Stimulated activated naive CD8-positive, alpha-beta T cell treated with anti-CD3 and anti-CD28 coated beads, Interleukin-15, Interleukin-2, amounts not matched to agents 100 ng/mL and 50 ng/mL, for 24 hours (primary cell): ENCODE measurements around the gene VPS13D.

Experiments used
- H3K27ac Mint-ChIP-seq: one replicate; pipeline ENCODE4 v1.8.0; 2021; ENCODE audit warnings: mild to moderate bottlenecking, mixed read lengths
- H3K27me3 Mint-ChIP-seq: one replicate; pipeline ENCODE4 v1.8.0; 2021; ENCODE audit warnings: mixed read lengths
- H3K36me3 Mint-ChIP-seq: one replicate; pipeline ENCODE4 v1.8.0; 2021; ENCODE audit warnings: low read depth, mixed read lengths
- H3K4me1 Mint-ChIP-seq: one replicate; pipeline ENCODE4 v1.8.0; 2021; ENCODE audit warnings: low read depth, mixed read lengths
- H3K4me3 Mint-ChIP-seq: one replicate; pipeline ENCODE4 v1.8.0; 2021; ENCODE audit warnings: mild to moderate bottlenecking, mixed read lengths
- H3K9me3 Mint-ChIP-seq: one replicate; pipeline ENCODE4 v1.8.0; 2021; ENCODE audit warnings: mixed read lengths

Gene VPS13D

DNA sequence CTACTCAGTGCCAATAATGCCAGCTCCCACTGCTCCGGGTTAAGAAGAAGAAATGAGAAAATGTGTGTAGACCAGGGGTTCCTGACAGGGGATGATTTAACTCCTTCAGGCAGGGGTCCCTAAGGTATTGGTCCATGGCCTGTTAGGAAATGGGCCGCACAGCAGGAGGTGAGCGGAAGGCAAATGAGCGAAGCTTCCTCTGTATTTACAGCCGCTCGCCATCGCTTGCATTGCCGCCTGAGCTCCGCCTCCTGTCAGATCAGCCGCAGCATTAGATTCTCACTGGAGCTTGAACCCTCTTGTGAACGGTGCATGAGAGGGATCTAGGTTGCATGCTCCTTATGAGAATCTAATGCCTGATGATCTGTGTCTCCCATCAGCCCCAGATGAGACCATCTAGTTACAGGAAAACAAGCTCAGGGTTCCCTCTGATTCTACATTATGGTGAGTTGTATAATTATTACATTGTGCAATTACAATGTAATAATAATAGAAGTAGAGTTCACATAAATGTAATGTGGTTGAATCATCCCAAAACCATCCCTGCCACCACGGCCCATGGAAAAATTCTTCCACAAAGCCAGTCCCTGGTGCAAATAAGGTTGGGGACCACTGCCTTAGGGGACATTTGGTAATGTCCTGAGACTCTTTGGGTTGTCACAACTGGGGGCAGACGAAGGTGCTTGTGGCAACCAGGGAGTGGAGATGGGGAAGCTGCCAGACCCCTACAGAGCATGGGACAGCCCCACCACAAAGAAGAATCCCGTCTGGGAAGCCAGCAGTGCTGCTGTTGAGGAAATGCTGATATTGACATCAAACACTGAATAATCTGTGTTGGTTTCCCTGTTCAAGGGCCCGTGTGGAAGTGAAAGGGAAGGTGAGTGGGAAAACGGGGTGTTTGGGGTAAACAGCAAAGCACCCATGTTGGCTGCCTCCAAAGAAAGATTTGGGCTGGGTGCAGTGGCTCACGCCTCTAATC is 327.4 kb downstream of the VPS13D start:
- H3K36me3 Mint-ChIP-seq: peaks cover under 1% of the 10 kb centered on the region
- H3K4me1 Mint-ChIP-seq: no peaks in the 10 kb centered on the region
- no peaks in the 10 kb centered on the region for H3K27me3 Mint-ChIP-seq
- peaks cover 1% of the 10 kb centered on the region for H3K9me3 Mint-ChIP-seq
- no peak overlapping the region for H3K27ac Mint-ChIP-seq
- H3K4me3 Mint-ChIP-seq: no peak overlapping the region

DNA sequence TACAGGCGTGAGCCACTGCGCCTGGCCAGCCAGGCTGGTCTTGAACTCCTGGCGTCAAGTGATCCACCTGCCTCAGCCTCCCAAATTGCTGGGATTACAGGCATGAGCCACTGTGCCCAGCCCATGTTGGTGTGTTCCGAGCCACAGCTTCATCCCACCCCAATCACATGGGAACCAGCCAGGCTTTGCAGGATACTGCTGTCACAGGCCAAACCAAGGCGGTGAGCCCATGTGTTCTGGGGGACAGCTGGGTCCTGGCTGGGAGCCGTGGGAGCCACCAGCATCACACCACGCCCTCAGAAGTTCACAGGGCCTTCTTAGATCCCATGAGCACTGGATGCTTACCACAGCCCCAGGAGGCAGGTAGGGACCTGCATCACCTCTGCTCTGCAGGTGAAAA is 331.3 kb downstream of the VPS13D start:
- Mint-ChIP-seq H3K4me3 (no peak overlapping the region), H3K27ac (no peak overlapping the region), H3K36me3 (peaks cover 25% of the 10 kb centered on the region), H3K27me3 (no peaks in the 10 kb centered on the region), H3K9me3 (peaks cover 22% of the 10 kb centered on the region), H3K4me1 (no peaks in the 10 kb centered on the region)
